MCF 10A (cell line): Measurements from ENCODE around the gene CAP2. TPM values are rescaled to one million over a fixed set of nuclear protein-coding genes. Genes with fewer than 3 reads are reported as not detected.

ENCODE experiments used
- BruUV-seq: library from RNA; stranded (reverse); fragments of 400-500 nt; replicated peaks from 2 replicates; lab custom pipeline; 2021; lab: Mats Ljungman, UMichigan
- CTCF ChIA-PET: fragments of 300-600 bp; sonication (Branson Sonifier 250); formaldehyde crosslinking; extraction: SDS; loops from one replicate; lab custom pipeline; 2021; ENCODE audit warnings: antibody characterized with exemption, inconsistent platforms; lab: Yijun Ruan, JAX
- POLR2A ChIA-PET: fragments of 300-600, 350-650 bp; sonication (Branson Sonifier 250); formaldehyde crosslinking; extraction: SDS; loops from one replicate; lab custom pipeline; 2020; ENCODE audit warnings: antibody characterized with exemption, inconsistent platforms; lab: Yijun Ruan, JAX
- DNase-seq: peaks from one replicate; pipeline ENCODE4 v3.0.0-alpha.2; 2018; ENCODE audit not compliant: unreplicated experiment
- H3K27ac Mint-ChIP-seq: one replicate; pipeline ENCODE4 v1.8.0; 2022; ENCODE audit warnings: mild to moderate bottlenecking, low read depth, mixed read lengths; ENCODE audit not compliant: unreplicated experiment
- H3K27me3 Mint-ChIP-seq: one replicate; pipeline ENCODE4 v1.8.0; 2022; ENCODE audit warnings: mixed read lengths; ENCODE audit not compliant: insufficient read depth, unreplicated experiment
- H3K36me3 Mint-ChIP-seq: one replicate; pipeline ENCODE4 v1.8.0; 2022; ENCODE audit warnings: mild to moderate bottlenecking, moderate library complexity, mixed read lengths; ENCODE audit not compliant: insufficient read depth, unreplicated experiment
- H3K4me1 Mint-ChIP-seq: one replicate; pipeline ENCODE4 v1.8.0; 2022; ENCODE audit warnings: mixed read lengths; ENCODE audit not compliant: insufficient read depth, unreplicated experiment
- H3K4me3 Mint-ChIP-seq: one replicate; pipeline ENCODE4 v1.8.0; 2022; ENCODE audit warnings: mild to moderate bottlenecking, moderate library complexity, mixed read lengths; ENCODE audit not compliant: unreplicated experiment
- H3K9me3 Mint-ChIP-seq: one replicate; pipeline ENCODE4 v1.8.0; 2022; ENCODE audit warnings: mixed read lengths; ENCODE audit not compliant: unreplicated experiment
- CTCF ChIP-seq: fragments of 200-600 bp; IDR thresholded peaks from one replicate; pipeline ENCODE4 v1.8.0; 2022; ENCODE audit warnings: antibody characterized with exemption, mild to moderate bottlenecking; ENCODE audit not compliant: unreplicated experiment
- intact Hi-C: fragments of 100-400 bp; cut with micrococcal nuclease; formaldehyde crosslinking; loops from 2 replicates; pipeline ENCODE4 v1.14.1; 2022
- total RNA-seq: library from RNA; stranded (reverse); gene quantifications from 2 replicates; pipeline ENCODE4 v1.2.3, GENCODE V29; 2022

Gene CAP2
- total RNA-seq, 1 experiment from 2014 or later = 12.3 TPM

GRCh38 chr6:17460862-17461261 lies 67.5 kb downstream of the CAP2 start:
- H3K9me3 Mint-ChIP-seq = no peaks in the 10 kb centered on the region
- H3K4me1 Mint-ChIP-seq = no peaks in the 10 kb centered on the region
- no peak for TF ChIP-seq CTCF
- no peaks in the 10 kb centered on the region for H3K27me3 Mint-ChIP-seq
- no peak for DNase-seq
- no peak overlapping the region for H3K4me3 Mint-ChIP-seq
- no peak overlapping the region for H3K27ac Mint-ChIP-seq
- ChIA-PET CTCF (no interaction called here), POLR2A (no interaction called here)
- no TSS peak for BruUV-seq
- intact Hi-C loops = no loop called here
- peaks cover 9% of the 10 kb centered on the region for H3K36me3 Mint-ChIP-seq

- no TSS peak for BruUV-seq
- Mint-ChIP-seq H3K4me3 (no peak overlapping the region), H3K27ac (no peak overlapping the region), H3K36me3 (peaks cover 20% of the 10 kb centered on the region), H3K27me3 (no peaks in the 10 kb centered on the region), H3K4me1 (peaks cover 8% of the 10 kb centered on the region), H3K9me3 (no peaks in the 10 kb centered on the region)
- TF ChIP-seq CTCF = no peak
- DNase-seq = no peak
- intact Hi-C loops = no loop called here
- ChIA-PET CTCF (interaction anchor here (0.5 to 0.6 kb wide), 2 partner anchors 9 to 47 kb away, joined by 3 to 4 read pairs; no protein-coding TSS in a partner anchor), POLR2A (interaction anchor here (0.6 kb wide), 1 partner anchor 1214 kb away, joined by 3 read pairs; no protein-coding TSS in a partner anchor)
These were observed 72.8 kb downstream of the CAP2 start for GRCh38 chr6:17466147-17466546.

- TF ChIP-seq CTCF = no peak
- H3K36me3 Mint-ChIP-seq = peaks cover 20% of the 10 kb centered on the region
- ChIA-PET CTCF (interaction anchor here (0.6 kb wide), 1 partner anchor 47 kb away, joined by 4 read pairs; no protein-coding TSS in a partner anchor), POLR2A (interaction anchor here (0.6 kb wide), 1 partner anchor 1215 kb away, joined by 3 read pairs; no protein-coding TSS in a partner anchor)
- intact Hi-C loops = no loop called here
- H3K4me3 Mint-ChIP-seq = no peak overlapping the region
- H3K27ac Mint-ChIP-seq = no peak overlapping the region
- peak; percentile 14 for DNase-seq
- no TSS peak for BruUV-seq
- H3K27me3 Mint-ChIP-seq = no peaks in the 10 kb centered on the region
- no peaks in the 10 kb centered on the region for H3K9me3 Mint-ChIP-seq
- H3K4me1 Mint-ChIP-seq = peaks cover 12% of the 10 kb centered on the region
These were observed 73.3 kb downstream of the CAP2 start for GRCh38 chr6:17466707-17467106.

- intact Hi-C loops = no loop called here
- CTCF ChIA-PET = interaction anchor here (1.4 to 1.5 kb wide), 2 partner anchors 75 to 238 kb away, joined by 4 read pairs; no protein-coding TSS in a partner anchor
These were observed 75.8 kb downstream of the CAP2 start for GRCh38 chr6:17469006-17469832.

More at GRCh38 chr6:17469006-17469832, 75.8 kb downstream of the CAP2 start:
- no peaks in the 10 kb centered on the region for H3K27me3 Mint-ChIP-seq
- peaks cover 20% of the 10 kb centered on the region for H3K36me3 Mint-ChIP-seq
- BruUV-seq = no TSS peak
- no peak overlapping the region for H3K27ac Mint-ChIP-seq
- no peak overlapping the region for H3K4me3 Mint-ChIP-seq
- POLR2A ChIA-PET = interaction anchor here (0.6 to 0.7 kb wide), 2 partner anchors 173 to 272 kb away, joined by 3 read pairs; no protein-coding TSS in a partner anchor
- no peak for DNase-seq
- H3K4me1 Mint-ChIP-seq = peaks cover 12% of the 10 kb centered on the region
- TF ChIP-seq CTCF = no peak
- no peaks in the 10 kb centered on the region for H3K9me3 Mint-ChIP-seq
